HG02885 (cell line): ENCODE data around the gene TTLL12.

Source experiments
- ATAC-seq: cut with Tn5 transposase; IDR thresholded peaks from one replicate; pipeline ENCODE4 v1.9.1; 2021; ENCODE audit warnings: mild to moderate bottlenecking; ENCODE audit not compliant: unreplicated experiment, poor library complexity

TTLL12 gene

GRCh38 chr22:43200555-43200954, 13.6 kb upstream of the TTLL12 start:
- ATAC-seq, result no peak

GRCh38 chr22:43200031-43200430, 13.1 kb upstream of the TTLL12 start:
- ATAC-seq, result no peak

GRCh38 chr22:43199541-43199940, 12.6 kb upstream of the TTLL12 start:
- ATAC-seq, result no peak

- ATAC-seq, result no peak
These were observed 12.0 kb upstream of the TTLL12 start for GRCh38 chr22:43198936-43199335.

GRCh38 chr22:43198126-43198525, 11.2 kb upstream of the TTLL12 start:
- ATAC-seq, result no peak

- no peak for ATAC-seq
These were observed 10.5 kb upstream of the TTLL12 start for GRCh38 chr22:43197271-43197941.

GRCh38 chr22:43191831-43192230, 4.9 kb upstream of the TTLL12 start:
- ATAC-seq, result no peak

DNA sequence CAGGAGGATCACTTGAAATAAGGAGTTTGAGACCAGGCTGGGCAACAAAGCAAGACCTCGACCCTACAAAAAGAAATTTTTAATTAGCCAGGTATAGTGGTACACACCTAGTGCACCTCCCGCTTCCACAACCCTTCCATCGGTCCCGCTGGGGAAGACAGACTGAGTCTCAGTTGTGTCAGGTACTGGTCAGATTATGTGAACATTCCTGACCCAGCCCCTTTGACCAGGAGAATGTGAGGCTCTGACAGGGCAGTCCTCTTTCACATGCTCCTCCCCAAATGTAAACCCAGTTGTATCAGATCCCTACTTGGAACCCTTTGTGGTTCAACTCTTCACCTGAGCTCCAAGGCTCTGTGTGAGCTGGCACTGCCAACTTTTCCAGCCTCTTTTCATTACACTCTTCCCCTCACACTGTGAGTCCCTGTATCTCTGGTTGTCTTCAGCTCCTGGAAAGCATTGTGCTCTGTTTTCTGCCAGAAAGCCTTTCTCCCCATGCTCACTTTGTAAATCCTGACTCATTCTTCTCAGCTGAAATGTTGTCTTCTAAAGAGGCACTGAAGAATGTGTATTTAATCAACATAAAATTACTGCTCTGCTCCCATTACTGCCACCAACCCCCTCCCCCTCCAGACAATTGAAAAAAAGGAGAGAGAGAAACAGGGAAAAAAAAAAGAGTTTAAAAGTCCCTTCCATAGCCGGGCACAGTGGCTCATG, 2.1 kb upstream of the TTLL12 start:
- ATAC-seq, result no peak

- ATAC-seq, result peak; percentile 85
These were observed 501 bp upstream of the TTLL12 start for GRCh38 chr22:43187171-43188099.

DNA sequence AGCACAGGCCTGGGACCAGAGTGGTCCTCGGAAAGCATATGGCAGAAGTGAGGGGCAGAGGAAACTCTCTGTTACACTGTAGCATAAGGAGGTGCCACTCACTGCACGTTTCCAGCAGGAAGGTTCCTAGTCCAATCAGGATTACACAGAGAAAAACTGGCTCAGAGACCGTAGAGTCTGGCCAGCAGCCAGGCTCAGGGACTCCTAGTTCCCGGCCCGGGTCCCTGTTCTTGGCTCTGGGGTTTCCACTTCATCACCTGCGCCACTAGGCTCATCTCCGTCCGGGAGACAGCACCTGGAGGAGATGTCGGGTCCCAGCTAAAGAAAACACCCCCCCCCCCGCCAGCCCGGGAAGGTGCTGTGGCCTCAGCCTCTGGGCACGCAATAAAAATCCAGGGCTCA, 1.1 kb downstream of the TTLL12 start:
- no peak for ATAC-seq

- no peak for ATAC-seq
These were observed 3.2 kb downstream of the TTLL12 start for GRCh38 chr22:43183496-43184277.

DNA sequence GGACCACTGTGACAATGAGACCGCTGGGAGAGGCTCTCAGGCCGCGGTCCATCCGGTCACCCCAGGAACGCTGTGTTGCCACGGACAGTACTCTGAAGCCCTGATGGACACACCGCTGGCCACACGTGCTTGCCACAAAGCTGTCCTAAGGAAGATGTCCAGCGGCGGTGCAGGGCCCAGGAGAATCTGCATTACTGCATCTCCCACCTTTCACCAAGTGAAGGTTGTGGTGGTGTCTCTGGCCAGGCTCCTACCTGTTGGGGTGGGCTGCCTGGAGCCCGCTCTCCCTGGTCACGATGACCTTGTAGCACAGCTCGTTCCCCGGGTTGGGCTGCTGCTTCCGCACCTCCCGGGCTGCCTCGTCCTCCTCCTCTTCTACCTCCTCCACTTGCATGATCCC, 4.2 kb downstream of the TTLL12 start:
- ATAC-seq, result no peak

GRCh38 chr22:43182118-43182517, 4.8 kb downstream of the TTLL12 start:
- no peak for ATAC-seq

GRCh38 chr22:43181321-43182076, 5.4 kb downstream of the TTLL12 start:
- no peak for ATAC-seq

GRCh38 chr22:43180670-43181069, 6.3 kb downstream of the TTLL12 start:
- ATAC-seq, result no peak

DNA sequence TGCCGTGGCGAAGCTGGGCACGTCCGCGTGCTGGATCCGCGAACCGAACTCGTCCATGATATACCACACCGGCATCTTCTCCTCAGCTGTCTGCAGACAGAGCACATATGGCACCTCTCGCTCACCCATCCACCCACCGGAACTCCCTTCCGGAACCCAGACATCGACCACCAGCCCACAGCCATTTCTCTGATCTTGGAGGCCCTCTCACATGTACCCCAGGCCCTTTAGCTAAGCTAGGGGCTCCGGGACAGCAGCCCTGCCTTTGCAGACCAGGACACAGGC, 7.1 kb downstream of the TTLL12 start:
- ATAC-seq, result no peak

- ATAC-seq, result no peak
These were observed 7.6 kb downstream of the TTLL12 start for GRCh38 chr22:43179146-43179910.

DNA sequence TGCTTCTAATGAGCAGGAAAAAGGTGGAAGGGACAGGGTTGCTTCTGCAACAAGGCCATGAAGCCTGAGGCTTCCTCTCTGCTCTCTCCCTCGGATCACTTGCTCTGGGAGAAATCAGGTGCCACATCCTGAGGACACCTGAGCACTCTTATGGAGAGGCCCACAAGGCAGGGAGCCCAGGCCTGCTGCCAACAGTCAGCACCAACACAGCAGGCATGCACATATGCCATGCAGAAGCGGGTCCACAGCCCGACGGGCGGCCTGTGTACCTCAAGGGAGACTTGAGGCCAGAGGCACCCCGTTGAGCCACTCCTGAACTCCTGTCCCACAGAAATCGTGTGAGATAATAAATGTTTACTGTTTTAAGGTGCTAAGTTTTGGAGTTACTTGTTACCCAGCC, 9.5 kb downstream of the TTLL12 start:
- ATAC-seq, result no peak

- ATAC-seq, result no peak
These were observed 10.8 kb downstream of the TTLL12 start for GRCh38 chr22:43176090-43176489.
